GM19397 (cell line): Measurements from ENCODE around the gene MAGEB2.
"Not testable (repeated sequence)": the region's sequence is repeated elsewhere in the genome, so short reads cannot be mapped to it uniquely, and the experiment has no call there.

Experiments
- ATAC-seq: cut with Tn5 transposase; IDR thresholded peaks from one replicate; pipeline ENCODE4 v1.9.1; 2021; ENCODE audit warnings: mild to moderate bottlenecking, moderate library complexity; ENCODE audit not compliant: unreplicated experiment

MAGEB2 gene, protein sequence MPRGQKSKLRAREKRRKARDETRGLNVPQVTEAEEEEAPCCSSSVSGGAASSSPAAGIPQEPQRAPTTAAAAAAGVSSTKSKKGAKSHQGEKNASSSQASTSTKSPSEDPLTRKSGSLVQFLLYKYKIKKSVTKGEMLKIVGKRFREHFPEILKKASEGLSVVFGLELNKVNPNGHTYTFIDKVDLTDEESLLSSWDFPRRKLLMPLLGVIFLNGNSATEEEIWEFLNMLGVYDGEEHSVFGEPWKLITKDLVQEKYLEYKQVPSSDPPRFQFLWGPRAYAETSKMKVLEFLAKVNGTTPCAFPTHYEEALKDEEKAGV

DNA sequence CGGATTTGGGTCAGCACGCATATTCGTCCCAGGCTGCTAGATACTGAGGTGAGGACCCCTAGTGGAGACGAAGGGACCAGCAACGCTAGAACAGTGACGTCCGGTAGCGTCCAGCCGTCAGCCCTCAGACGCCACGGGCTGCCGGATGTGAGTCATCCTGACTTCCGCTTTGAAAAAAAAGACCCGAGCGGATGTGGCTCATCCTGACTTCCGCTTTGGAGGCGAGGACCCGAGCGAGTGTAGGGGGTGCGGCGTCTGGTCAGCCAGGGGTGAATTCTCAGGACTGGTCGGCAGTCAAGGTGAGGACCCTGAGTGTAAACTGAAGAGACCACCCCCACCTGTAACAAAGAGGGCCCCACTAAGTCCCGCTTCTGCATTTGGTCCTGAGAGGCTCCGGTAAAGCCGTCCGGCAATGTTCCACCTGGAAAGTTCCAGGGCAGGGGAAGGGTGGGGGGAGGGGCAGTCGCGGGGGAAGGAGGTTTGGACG, at the start of gene MAGEB2:
MAGEB2 (plus strand) TSS at position 207 of the 487 bp plus-strand sequence. CDS start 3,018 bp downstream, outside the sequence.
- no peak for ATAC-seq

DNA sequence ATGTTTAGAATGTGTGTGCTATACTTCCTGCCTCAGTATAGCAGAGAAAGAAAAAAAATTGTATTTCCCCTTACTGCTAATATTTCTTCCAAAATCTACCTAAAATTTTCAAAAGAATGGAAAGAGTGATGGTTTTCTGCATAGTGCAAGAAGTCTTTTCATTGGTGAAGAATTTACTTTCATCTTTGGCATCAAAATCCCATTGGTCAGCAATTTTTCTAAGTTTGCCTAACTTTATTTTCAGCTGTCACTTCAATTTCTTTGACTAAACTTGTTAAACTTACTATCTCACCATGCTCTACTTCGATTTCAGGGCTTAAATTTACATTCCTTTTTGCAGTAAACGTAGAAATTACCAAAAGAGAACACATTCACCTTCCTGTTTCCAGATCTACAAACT, 44.5 kb upstream of the MAGEB2 start:
- ATAC-seq, result no peak

DNA sequence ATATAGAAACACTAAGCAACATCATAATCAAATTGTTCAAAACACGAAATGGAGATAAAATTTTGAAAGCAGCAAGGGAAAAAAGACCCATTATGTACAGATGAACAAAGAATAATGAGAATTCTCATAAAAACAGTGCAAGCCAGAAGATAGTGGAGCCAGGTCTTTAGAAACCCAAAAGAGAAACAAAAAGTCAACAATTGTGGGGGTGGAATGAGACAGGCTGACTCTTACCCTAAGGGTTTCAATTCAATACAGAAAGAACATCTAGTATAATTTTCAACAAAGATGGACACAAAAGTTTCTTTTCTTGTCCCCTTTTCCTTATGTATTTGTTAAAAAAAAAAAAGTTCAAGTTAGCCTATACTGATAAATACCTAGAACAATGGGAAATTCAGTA, 34.0 kb upstream of the MAGEB2 start:
- ATAC-seq, result no peak

DNA sequence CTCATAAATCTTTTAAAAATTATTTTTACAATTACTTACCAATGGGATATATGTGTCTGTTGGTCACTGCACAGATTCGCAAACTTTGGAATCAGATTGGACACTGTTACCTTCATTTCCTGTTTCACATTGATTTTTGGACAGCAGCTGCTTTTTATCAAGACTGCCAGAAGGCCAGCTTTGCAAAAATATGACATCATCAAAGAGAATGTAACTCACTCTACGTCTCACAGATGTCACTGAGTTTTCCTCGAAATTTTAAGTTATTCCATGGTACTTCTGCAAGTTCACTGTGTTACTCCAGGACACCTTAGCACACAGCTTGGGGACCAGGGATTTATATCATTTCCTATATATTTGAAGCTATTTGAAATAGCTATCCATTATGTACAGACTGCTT, 31.8 kb upstream of the MAGEB2 start:
- no peak for ATAC-seq

DNA sequence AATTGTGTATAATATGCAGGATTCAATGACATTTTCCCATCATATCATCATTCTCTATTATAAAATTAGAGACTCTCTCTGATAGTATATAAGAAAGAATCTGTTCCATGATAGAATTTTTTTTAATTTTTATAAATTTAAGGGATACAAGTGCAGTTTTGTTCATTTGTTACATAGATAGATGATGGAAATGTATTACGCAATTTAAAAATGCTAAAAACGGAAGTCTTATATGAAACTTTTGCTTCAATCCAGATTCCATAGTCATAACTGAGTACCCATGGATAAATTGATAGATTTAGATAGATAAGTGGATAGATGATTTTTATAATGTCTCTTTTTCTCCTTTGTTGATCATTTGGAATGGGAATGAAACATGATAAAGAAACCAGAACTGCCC, 24.9 kb upstream of the MAGEB2 start:
- no peak for ATAC-seq

DNA sequence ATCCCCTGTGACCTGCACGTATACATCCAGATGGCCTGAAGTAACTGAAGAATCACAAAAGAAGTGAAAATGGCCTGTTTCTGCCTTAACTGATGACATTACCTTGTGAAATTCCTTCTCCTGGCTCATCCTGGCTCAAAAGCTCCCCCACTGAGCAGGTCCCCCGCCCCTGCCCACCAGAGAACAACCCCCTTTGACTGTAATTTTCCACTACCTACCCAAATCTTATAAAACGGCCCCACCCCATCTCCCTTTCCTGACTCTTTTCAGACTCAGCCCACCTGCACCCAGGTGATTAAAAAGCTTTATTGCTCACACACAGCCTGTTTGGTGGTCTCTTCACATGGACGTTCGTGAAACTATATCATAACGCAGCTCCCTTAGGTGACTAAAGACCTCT, 21.5 kb upstream of the MAGEB2 start:
- not testable (repeated sequence) for ATAC-seq

DNA sequence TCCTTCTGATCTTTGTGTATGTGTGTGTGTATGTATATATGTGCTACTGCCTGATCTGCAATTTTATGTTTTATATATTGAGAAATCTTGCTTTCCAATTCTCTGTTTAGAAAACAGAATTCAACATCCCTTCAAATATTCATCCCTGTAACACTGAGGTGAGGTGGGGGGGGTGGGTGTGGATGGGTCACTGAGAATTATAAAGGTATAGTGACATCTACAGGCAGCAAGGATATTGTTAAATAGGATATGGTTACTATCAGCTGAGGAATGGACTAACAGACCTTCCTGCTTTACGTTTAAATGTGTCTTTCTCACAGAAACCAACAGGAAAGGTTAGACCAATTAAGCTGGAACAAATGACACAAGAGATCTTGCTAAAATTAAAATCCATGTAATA, 19.0 kb upstream of the MAGEB2 start:
- ATAC-seq, result no peak

DNA sequence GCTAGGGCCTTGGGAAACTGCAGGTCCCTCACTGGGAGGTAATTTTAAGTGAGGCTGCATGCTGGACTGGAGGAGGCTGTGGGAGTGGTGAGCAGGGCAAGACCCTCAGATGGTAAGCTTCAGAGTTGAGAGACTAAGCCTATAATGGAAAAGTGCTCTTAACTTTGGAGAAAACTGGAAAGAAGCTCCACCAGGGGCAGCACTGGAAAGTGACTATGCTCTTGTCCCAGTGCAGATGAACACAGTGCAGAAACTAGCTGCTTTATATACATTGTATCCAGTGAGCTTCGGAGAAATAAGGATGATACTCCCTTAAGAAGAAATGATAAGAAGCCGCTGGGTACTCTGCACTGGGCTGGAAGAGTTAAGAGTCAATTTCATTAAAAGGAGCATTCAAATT, 3.2 kb upstream of the MAGEB2 start:
- no peak for ATAC-seq

DNA sequence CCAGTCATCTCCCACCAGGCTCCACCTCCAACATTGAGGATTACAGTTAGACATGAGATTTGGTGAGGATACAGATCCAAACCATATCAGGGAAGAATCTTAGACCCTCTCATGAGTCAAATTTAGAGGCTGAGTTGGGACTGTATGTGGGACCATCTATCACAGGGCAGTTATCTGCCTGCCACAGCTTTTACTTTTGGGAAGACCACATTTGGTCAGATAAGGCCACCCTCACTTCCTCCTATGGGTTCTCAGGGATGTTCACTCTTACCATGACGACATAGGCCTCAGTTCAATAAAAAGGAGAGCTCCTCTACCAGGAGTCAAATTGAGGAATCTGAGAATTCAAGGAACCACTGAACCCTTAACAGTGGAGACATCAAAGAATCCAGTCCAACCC, 2.1 kb downstream of the MAGEB2 start:
- ATAC-seq, result no peak

DNA sequence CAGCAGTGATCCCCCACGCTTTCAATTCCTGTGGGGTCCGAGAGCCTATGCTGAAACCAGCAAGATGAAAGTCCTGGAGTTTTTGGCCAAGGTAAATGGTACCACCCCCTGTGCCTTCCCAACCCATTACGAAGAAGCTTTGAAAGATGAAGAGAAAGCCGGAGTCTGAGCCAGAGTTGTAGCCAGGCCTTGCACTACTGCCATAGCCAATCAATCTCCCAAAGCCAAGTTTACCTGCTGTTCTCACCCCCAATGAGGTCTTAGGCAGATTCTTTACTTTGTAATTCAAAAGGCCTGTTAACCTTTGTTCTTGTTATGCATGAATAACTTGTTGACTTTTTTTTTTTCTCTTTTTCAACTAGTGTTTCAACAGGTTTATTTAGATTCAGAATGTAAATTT, 4.0 kb downstream of the MAGEB2 start:
- no peak for ATAC-seq

DNA sequence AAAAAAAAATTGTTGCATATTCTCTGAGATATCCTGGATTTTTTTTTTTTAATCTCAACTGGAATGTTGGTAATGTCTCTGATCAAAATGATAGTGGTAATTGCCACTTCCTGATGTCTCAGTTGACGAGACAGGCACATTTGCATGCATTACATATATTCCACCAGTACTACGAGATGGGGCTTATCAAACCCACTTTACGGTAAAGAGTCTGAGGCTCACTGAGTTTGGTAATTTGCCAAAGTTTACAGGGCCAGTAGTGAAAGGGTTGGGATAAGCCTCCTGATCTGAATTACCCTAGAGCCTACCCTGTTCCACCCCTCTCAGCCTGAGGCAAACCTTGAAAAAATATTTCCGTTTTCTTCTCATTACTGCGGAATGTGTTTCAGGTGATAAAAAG, 5.3 kb downstream of the MAGEB2 start:
- no peak for ATAC-seq

DNA sequence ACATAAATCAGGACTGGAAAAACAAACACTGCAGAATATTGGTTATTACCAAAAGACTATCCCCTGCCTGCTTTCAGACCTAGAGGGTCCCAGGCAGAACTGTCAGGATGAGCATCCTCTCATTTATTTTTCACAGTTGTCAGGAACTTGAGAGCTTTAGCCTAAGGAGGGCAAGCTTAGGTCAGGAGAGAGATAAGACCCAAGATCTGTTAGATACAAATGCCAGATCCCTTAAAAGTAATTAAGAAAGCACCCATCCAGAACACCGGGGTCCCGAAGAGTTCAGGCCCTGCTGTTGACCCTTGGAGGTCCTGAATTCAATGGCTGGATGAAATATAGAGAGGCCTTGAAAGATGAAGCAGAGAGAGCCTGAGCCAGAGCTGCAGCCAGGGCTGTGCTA, 9.2 kb downstream of the MAGEB2 start:
- no peak for ATAC-seq

DNA sequence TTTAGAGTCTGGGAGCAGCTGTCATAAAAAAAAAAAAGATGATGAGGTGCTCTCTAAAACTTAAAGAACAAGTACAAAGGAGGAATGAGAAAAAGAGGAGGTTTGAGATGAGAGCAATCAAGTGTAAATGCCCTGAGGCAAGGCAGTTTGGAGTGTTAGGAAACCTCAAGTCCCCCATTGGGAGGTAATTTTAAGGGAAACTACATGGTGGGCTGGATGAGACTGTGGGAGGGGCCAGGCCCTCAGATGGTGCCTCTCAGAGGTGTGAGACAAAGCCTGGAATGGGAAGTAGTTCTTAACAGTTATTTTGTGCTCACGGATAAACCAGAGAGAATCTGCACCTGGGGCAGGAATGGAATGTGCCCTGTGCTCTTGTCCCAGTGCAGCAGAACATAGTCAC, 13.2 kb downstream of the MAGEB2 start:
- ATAC-seq, result no peak

DNA sequence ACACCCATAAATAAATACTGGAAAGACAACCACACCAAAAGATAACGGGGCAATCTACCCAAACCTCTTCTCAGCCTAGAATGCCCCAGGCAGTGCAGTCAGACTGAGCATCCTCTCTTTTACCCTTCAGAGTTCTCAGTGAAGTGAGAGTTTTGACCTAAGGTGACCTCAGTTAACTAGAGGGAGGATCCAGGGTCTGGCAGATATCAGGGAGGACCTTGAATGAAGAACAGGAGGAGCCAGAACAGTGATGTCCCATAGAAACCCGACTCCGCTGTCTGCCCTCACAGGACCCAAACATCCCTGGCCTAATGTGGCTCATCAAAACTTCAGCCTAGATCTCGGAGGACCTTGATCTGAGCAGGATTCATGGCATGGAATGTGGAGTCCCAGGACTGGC, 15.0 kb downstream of the MAGEB2 start, which contains the start of gene MAGEB3:
MAGEB3 (plus strand) TSS at position 263 of the 400 bp plus-strand sequence. CDS start 5,268 bp downstream, outside the sequence.
- ATAC-seq, result no peak

DNA sequence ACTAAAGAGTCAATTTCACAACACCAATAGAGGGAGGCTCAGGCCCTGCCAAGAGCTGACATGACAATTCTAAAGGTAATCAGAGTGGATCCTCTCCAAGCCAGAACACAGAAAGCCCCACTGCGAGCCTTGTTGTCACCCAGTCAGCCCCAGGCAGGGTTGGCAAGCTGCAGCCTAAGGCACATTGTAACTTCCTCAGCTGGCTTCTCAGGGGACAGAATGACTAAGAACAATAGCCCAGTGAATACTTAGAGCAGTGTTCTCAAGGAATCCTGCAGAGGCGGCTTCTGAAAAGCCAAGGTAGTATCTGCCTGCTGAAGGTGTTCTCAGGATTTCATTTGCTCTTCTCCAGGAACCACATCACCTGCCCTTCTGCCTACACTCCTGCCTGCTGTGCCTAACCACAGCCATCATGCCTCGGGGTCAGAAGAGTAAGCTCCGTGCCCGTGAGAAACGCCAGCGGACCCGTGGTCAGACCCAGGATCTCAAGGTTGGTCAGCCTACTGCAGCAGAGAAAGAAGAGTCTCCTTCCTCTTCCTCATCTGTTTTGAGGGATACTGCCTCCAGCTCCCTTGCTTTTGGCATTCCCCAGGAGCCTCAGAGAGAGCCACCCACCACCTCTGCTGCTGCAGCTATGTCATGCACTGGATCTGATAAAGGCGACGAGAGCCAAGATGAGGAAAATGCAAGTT, 26.5 kb downstream of the MAGEB2 start, which contains the start of gene MAGEB4:
MAGEB4 (plus strand) TSS at position 277 of the 692 bp plus-strand sequence; CDS start at position 413, 136 bp downstream.
- no peak for ATAC-seq

DNA sequence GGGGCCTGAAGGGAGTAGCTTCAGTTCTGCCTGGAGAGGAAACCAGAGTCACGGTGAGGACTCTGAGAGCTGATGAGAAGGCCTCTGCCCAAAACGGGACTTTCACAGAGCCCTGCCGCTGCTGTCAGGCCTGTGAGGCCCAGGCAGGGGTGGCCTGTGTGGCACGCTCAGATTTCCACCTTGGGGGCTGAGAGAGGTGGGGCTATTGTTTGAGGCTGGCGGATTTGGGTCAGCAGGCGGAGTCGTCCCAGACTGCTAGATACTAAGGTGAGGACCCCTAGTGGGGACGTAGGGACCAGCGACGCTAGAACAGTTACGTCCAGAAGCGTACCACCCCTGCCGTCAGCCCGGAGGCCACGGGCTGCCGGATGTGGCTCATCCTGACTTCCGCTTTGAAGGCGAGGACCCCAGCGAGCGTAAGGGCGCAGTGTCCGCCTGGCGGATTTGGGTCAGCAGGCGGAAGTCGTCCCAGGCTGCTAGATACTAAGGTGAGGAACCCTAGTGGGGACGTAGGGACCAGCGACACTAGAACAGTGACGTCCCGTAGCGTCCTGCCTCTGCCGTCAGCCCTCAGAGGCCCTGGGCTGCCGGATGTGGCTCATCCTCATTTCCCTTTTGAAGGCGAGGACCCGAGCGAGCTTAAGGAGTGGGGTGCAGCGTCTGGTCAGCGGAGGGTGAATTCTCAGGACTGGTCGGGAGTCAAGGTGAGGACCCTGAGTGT, 31.6 kb downstream of the MAGEB2 start, which contains the start of gene MAGEB1:
MAGEB1 (plus strand) TSS at position 378 of the 721 bp plus-strand sequence. CDS start 3,348 bp downstream, outside the sequence.
- no peak for ATAC-seq

DNA sequence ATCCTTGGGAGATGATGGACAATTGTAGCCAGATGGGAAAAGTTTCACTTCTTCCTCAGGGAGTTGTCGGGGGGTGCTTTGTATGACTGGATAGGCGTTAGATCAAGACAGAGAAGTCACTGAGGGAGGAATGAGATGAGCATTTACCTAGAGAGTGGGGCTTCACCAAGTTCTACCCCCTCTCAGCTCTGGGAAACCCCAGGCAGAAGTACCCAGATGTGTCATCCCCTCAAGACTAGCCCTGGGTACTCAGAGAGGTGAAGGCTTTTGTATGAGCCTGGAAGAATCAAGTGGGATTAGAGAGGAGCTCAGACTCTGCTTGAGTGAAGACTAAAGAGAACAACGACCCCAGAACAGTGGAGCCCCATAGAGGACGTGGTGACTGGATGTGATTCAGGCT, 33.5 kb downstream of the MAGEB2 start:
- ATAC-seq, result peak; percentile 62

DNA sequence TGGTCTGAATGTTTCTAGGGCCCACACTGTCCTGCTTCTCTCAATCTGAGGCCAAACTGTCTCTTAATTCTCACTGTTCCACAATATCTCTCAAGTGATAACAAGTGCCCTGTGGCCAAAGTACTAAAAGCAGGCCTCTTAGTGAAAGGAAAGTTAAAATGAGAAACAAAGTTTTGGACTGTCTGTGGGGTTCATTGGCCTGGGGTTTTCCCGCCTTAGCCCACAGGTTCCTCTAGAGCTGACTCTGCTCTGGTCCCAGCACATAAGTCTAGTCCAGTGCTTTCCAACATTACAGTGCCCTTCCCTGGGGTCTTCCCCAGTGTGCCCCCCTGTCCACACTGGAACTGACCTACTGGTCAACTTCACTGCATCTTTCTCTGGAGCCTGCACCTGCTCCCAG, 37.9 kb downstream of the MAGEB2 start:
- peak; percentile 46 for ATAC-seq

DNA sequence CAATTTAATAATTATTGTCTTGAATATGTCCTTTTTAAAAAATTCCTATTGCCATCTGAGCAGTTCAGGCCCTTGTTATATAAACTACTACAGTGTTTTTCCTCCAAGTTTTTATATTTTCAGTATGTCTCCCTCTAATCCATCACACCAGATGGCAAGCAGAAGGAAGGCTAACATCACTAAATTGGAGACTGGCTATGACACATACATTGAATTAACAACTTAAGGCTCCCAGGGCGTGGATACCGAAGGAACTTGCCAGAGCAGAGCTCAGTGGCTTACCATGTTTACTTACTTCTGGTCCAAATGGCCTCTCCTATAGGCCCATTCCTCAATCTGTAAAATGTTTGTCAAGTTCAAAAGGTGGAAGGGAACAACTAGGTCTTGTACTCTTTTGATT, 44.6 kb downstream of the MAGEB2 start:
- no peak for ATAC-seq

DNA sequence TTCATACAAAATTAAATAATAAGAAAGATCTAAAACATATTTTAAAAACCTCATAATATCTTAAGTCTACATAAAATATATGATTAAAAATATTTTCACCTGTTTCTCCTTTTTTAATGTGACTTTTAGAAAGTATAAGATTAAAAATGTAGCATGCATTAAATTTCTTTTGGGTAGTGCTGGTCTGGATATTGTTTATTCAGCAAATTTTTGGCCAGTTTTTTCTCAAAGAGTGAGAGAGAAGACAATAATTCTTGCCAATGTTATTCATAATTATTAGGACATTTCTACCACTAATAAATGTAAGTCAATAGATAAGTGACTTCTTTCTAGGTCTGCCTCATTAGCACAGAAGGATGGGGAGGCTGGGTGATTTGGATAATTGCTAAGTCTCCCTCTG, 45.6 kb downstream of the MAGEB2 start:
- no peak for ATAC-seq

DNA sequence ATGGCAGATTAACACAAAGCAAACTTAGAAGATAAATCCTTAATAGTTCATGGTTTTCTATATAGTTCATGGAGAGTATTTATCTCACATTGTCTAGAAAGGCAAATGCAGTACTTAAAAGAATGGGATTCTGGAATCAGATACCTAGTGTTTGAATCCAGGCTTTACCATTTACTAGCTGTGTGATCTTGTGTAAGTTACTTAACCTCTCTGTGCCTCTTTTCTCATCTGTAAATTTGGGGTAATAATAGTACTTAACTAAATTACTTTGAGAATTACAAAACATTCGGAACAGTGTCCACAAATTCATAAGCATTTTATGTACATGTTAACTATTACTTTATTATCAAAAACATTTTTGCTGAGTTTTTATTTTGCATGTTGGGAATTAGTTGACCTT, 47.4 kb downstream of the MAGEB2 start:
- ATAC-seq, result no peak
